SIG-M5 treated with dmso at 0.1 percent for 504 hours (cell line): ENCODE results near the gene GNRHR.
"Not testable (repeated sequence)": the region's sequence is repeated elsewhere in the genome, so short reads cannot be mapped to it uniquely, and the experiment has no call there.

Experiments
- DNase-seq: peaks from one replicate; lab custom pipeline; 2025; ENCODE audit not compliant: unreplicated experiment; lab: John Stamatoyannopoulos, UW

The GNRHR gene

GRCh38 chr4:67754288-67754687 is at the start of gene GNRHR:
Gene GNRHR, minus strand, starts transcription at chr4:67754388. Its CDS starts 53 bp downstream, at chr4:67754335.
- DNase-seq, result no peak

GRCh38 chr4:67796810-67797209 is 42.6 kb upstream of the GNRHR start:
- DNase-seq, result no peak

- DNase-seq, result no peak
Observed at GRCh38 chr4:67790721-67791120, 36.5 kb upstream of the GNRHR start.

- no peak for DNase-seq
Observed at GRCh38 chr4:67787311-67787710, 33.1 kb upstream of the GNRHR start.

GRCh38 chr4:67785528-67785927 is 31.3 kb upstream of the GNRHR start:
- DNase-seq, result no peak

GRCh38 chr4:67779631-67780030 is 25.4 kb upstream of the GNRHR start:
- DNase-seq, result no peak

GRCh38 chr4:67776746-67777145 is 22.6 kb upstream of the GNRHR start:
- DNase-seq, result no peak

- no peak for DNase-seq
Observed at GRCh38 chr4:67770422-67770821, 16.2 kb upstream of the GNRHR start.

- no peak for DNase-seq
Observed at GRCh38 chr4:67765928-67766327, 11.7 kb upstream of the GNRHR start.

GRCh38 chr4:67765401-67765800 is 11.2 kb upstream of the GNRHR start:
- no peak for DNase-seq

GRCh38 chr4:67764183-67764582 is 10.0 kb upstream of the GNRHR start:
- DNase-seq, result no peak

GRCh38 chr4:67762086-67762485 is 7.9 kb upstream of the GNRHR start:
- no peak for DNase-seq

GRCh38 chr4:67756991-67757390 is 2.8 kb upstream of the GNRHR start:
- not testable (repeated sequence) for DNase-seq

- DNase-seq, result no peak
Observed at GRCh38 chr4:67755974-67756373, 1.8 kb upstream of the GNRHR start.

- DNase-seq, result no peak
Observed at GRCh38 chr4:67751260-67751659, 2.9 kb downstream of the GNRHR start.

GRCh38 chr4:67750691-67751090 is 3.5 kb downstream of the GNRHR start:
- no peak for DNase-seq

- no peak for DNase-seq
Observed at GRCh38 chr4:67749286-67749685, 4.9 kb downstream of the GNRHR start.

- peak; percentile 52 for DNase-seq
Observed at GRCh38 chr4:67746797-67747495, 7.2 kb downstream of the GNRHR start.

- DNase-seq, result no peak
Observed at GRCh38 chr4:67744561-67745283, 9.5 kb downstream of the GNRHR start.

- DNase-seq, result no peak
Observed at GRCh38 chr4:67743194-67743593, 11.0 kb downstream of the GNRHR start.

GRCh38 chr4:67736262-67736661 is 17.9 kb downstream of the GNRHR start:
- no peak for DNase-seq

GRCh38 chr4:67735325-67735724 is 18.9 kb downstream of the GNRHR start:
- no peak for DNase-seq

- DNase-seq, result not testable (repeated sequence)
Observed at GRCh38 chr4:67730511-67730910, 23.7 kb downstream of the GNRHR start.
